Measurements from ENCODE around the gene CEP70.
A peak's percentile ranks its signal among the peaks of the same experiment; 100 is the strongest.

CEP70 gene

DNA sequence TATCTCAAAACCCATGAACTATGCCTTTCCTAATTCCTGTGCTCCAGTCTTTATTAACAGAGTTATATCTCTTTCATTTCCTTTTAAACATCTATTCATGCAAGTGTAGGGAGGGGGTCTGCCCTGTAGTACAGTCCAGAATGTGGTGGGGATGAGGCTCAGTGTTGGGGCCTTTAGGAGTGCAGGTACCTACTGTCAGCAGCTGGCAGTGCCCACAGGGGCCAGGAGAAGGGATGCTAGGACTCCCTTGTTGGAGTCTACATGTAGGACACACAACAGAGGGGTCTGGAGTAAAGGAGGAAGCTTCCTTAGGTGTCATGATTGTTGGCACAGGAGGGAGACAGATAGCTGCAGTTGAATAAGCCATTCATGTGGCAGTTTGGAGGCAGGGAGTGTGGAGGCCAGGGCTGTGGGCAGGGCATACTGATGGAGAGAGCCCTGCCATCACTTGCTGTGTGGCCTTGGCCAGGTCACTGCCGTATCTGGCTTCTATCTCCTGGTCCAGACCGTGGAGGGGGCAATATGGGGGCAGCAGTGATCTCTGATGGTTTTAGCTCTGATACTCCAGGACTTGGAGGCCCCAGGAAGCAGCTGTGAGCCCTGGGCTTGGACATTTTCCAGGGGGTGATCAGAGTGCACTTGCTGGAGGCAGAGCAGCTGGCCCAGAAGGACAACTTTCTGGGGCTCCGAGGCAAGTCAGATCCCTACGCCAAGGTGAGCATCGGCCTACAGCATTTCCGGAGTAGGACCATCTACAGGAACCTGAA, 130.2 kb downstream of the CEP70 start:
- TF ChIP-seq Cebpa-rat (IDR thresholded peaks at IDR 0.05), result no peak
- Histone ChIP-seq H3K4me1 (peaks cover 0 to 14% (median 5%) of the 10 kb centered on the region in 10 experiments; a peak in 6 of 20 replicates), H3K9me3 (replicated peaks in 1 of 11) (no peaks in the 10 kb centered on the region), H3K4me3 (no peak overlapping the region), H3K4me2 (peak overlapping the region in 3 of 11 experiments; percentile 5 to 28 (median 8); a peak in 3 of 22 replicates), H4K20me1 (peaks cover 0 to 4% (median 0%) of the 10 kb centered on the region in 11 experiments; a peak in 1 of 22 replicates), H3K9ac (no peak overlapping the region), H3K36me3 (no peaks in the 10 kb centered on the region), H3K27ac (no peak overlapping the region), H3K27me3 (no peaks in the 10 kb centered on the region)

DNA sequence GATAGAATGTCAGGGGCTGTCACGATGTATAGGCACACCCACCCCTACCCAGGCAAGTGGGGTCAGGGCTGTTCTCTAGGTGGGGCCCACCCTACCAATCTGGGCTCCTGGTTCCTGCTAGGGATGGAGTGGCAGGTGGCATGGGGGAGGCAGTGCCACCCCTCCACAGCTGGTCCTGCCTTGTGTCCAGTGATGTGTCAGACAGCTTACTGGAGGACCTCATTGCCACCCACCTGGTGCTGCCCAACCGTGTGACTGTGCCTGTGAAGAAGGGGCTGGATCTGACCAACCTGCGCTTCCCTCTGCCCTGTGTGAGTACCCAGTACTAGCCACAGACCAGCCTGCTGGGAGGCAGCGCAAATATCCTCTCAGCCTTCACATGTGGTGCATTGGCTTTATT, 132.2 kb downstream of the CEP70 start:
- H3K4me2 ChIP-seq, result no peak overlapping the region

DNA sequence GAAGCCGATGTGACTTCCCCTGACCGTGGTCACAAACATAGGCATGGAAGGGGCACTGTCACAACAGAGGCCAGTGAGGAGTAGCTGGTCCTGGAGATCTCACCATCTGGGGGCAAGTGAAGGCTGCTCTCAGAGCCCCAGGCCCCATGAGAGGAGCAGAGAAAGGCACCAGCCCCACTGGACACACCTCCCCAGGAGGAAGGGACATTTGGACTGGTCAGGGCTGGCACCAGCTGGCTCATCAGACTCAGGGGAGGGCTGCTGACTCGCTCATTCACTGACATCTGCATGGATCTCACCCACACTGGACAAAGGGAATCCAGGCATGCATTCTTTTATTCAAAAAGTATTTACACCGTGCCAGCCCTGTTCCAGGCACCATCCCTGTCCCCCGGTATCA, 132.8 kb downstream of the CEP70 start:
- Histone ChIP-seq H3K4me2 (peak overlapping the region in 2 of 11 experiments; percentile 11 to 34; a peak in 2 of 22 replicates), H3K27me3 (no peaks in the 10 kb centered on the region), H3K27ac (no peak overlapping the region), H3K9me3 (replicated peaks in 1 of 11) (no peaks in the 10 kb centered on the region), H3K36me3 (no peaks in the 10 kb centered on the region), H3K4me1 (peaks cover 0 to 14% (median 6%) of the 10 kb centered on the region in 10 experiments; a peak in 8 of 20 replicates), H3K9ac (no peak overlapping the region), H3K4me3 (no peak overlapping the region), H4K20me1 (peaks cover 0 to 4% (median 0%) of the 10 kb centered on the region in 11 experiments; a peak in 1 of 22 replicates)
- TF ChIP-seq Cebpa-rat (IDR thresholded peaks at IDR 0.05), result no peak

More for the DNA sequence above, 132.2 kb downstream of the CEP70 start:
- Histone ChIP-seq H3K4me1 (peaks cover 0 to 14% (median 5%) of the 10 kb centered on the region in 10 experiments; a peak in 6 of 20 replicates), H3K27ac (no peak overlapping the region), H3K9me3 (replicated peaks in 1 of 11) (no peaks in the 10 kb centered on the region), H3K4me3 (no peak overlapping the region), H3K27me3 (no peaks in the 10 kb centered on the region), H3K9ac (no peak overlapping the region), H3K36me3 (no peaks in the 10 kb centered on the region), H4K20me1 (peaks cover 0 to 4% (median 0%) of the 10 kb centered on the region in 11 experiments; a peak in 1 of 22 replicates)
- no peak for TF ChIP-seq Cebpa-rat (IDR thresholded peaks at IDR 0.05)

DNA sequence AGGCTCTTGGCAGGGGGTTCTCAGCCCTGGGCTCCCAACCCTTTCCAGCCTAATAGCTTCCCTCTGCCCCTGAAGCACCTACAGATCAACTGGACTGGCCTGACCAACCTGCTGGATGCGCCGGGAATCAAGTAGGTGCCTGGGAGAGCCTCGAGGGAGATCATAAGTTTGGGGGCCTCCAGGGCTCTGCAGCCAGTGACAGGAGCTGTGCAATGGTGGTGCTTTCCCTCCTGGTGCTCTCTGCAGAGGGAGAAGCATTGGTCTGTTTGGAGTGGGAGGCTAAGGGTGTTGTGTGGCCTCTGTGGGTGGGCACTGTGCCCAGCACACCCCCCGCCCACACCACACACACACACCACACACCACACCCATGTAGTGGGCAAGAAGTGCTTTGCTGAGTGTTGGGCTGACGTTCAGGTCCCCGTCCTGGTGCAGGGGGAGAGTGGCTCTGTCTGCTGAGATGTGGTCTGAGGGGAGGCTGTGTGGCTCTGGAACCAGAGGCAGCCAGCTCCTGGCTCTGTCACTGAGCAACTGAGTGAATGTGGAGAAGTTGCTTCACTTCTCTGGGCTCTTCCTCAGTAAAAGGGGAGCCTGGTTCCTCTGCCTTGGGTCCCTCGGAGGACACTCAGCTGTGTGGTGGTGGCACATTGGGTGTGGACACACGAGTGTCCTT, 133.4 kb downstream of the CEP70 start:
- Histone ChIP-seq H3K4me2 (peak overlapping the region in 2 of 11 experiments; percentile 11 to 34; a peak in 2 of 22 replicates), H3K27ac (no peak overlapping the region), H3K36me3 (no peaks in the 10 kb centered on the region), H3K9me3 (replicated peaks in 1 of 11) (no peaks in the 10 kb centered on the region), H3K4me3 (no peak overlapping the region), H3K4me1 (peaks cover 0 to 16% (median 10%) of the 10 kb centered on the region in 10 experiments; a peak in 8 of 20 replicates), H4K20me1 (peaks cover 0 to 4% (median 0%) of the 10 kb centered on the region in 11 experiments; a peak in 1 of 22 replicates), H3K27me3 (no peaks in the 10 kb centered on the region), H3K9ac (no peak overlapping the region)
- TF ChIP-seq Cebpa-rat (IDR thresholded peaks at IDR 0.05), result no peak

DNA sequence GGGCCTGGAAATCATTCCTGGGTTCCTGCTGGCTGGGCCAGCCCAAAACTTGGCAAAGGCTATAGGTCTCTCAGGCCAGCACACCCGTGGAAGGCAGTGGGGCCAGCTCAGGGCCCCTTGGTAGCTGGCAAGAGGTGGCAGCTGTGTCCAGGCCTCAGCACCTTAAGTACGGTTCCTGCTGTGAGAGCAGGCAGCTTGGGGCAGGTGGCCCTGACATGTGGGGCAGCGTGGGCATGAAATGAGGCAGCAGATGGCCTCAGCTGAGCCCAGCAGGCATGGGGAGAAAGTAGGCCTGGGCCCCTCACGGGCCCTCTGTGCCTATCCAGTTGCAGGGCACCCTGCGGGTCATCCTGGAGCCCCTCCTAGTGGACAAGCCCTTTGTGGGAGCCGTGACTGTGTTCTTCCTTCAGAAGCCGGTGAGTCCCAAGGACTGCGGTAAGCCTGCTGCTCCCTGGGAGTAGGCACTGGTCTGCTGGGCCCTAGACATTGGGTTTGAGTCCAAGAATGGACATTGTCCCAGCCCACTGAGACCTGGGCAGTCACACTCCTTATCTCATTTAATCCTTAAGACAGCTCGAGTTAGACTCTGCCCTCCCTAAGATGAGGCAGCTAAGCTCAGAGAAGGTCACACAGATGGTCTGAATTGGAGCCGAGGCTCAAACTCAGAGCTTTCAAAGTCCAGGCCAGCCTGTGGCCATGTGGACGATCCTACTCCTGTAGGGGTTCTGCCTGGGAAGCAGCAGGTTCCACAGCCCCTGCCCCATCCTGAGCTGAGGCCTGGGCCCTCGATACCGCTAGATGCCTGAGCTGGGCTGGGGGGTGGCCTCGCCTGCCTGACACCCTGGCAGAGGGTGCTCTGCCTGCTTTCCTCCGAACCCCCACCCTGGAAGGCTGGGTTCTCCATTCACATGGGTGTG, 134.2 kb downstream of the CEP70 start:
- no peaks in the 10 kb centered on the region for H3K9me3 ChIP-seq (replicated peaks in 1 of 11)
- no peak overlapping the region for H3K4me3 ChIP-seq
- H3K4me2 ChIP-seq, result peak overlapping the region in 1 of 11 experiments; percentile 11; a peak in 2 of 22 replicates
- H4K20me1 ChIP-seq, result peaks cover 0 to 4% (median 0%) of the 10 kb centered on the region in 11 experiments; a peak in 1 of 22 replicates
- H3K4me1 ChIP-seq, result peaks cover 0 to 16% (median 10%) of the 10 kb centered on the region in 10 experiments; a peak in 8 of 20 replicates
- H3K36me3 ChIP-seq, result no peaks in the 10 kb centered on the region
- no peak overlapping the region for H3K9ac ChIP-seq
- H3K27ac ChIP-seq, result no peak overlapping the region
- no peaks in the 10 kb centered on the region for H3K27me3 ChIP-seq
- no peak for TF ChIP-seq Cebpa-rat (IDR thresholded peaks at IDR 0.05)

DNA sequence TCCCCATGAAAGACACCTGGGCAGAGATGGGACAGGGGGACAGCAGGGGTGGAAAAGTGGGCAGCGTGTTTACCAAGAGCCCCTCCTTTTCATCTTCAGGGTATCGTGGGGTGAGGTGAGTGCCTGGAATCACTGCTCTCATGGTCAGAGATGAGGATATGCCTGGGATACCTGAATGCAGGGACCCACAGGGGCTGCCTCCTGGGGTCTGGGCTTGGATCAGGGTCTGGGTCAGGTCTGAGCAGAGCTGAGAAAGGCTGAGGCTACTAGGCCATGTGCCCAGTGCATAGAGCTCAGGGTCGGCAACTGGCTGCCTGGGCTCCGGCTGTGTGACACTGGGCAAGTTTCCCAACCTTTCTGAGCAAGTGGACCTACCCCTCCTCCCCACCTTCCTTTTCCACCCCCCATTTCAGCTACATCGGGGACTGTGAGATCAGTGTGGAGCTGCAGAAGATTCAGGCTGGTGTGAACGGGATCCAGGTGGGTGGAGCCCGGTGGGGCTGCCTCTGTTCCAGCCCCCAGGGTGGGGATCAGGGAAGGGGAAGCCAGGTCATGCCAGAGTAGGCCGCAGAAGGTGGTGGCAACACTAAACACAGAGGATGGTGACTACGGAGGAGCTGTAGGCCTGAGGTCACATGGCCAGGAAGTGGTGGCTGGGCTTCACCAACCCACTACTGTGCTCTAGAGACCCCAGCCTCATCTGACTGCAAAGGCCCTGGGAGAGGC, 135.1 kb downstream of the CEP70 start:
- no peak overlapping the region for H3K4me2 ChIP-seq
- peaks cover 0 to 16% (median 7%) of the 10 kb centered on the region in 10 experiments; a peak in 8 of 20 replicates for H3K4me1 ChIP-seq
- H3K27ac ChIP-seq, result no peak overlapping the region
- no peaks in the 10 kb centered on the region for H3K9me3 ChIP-seq (replicated peaks in 1 of 11)
- TF ChIP-seq Cebpa-rat (IDR thresholded peaks at IDR 0.05), result no peak
- no peak overlapping the region for H3K9ac ChIP-seq
- H3K36me3 ChIP-seq, result no peaks in the 10 kb centered on the region
- no peak overlapping the region for H3K4me3 ChIP-seq
- H3K27me3 ChIP-seq, result no peaks in the 10 kb centered on the region
- H4K20me1 ChIP-seq, result peaks cover 0 to 4% (median 0%) of the 10 kb centered on the region in 11 experiments; a peak in 1 of 22 replicates

DNA sequence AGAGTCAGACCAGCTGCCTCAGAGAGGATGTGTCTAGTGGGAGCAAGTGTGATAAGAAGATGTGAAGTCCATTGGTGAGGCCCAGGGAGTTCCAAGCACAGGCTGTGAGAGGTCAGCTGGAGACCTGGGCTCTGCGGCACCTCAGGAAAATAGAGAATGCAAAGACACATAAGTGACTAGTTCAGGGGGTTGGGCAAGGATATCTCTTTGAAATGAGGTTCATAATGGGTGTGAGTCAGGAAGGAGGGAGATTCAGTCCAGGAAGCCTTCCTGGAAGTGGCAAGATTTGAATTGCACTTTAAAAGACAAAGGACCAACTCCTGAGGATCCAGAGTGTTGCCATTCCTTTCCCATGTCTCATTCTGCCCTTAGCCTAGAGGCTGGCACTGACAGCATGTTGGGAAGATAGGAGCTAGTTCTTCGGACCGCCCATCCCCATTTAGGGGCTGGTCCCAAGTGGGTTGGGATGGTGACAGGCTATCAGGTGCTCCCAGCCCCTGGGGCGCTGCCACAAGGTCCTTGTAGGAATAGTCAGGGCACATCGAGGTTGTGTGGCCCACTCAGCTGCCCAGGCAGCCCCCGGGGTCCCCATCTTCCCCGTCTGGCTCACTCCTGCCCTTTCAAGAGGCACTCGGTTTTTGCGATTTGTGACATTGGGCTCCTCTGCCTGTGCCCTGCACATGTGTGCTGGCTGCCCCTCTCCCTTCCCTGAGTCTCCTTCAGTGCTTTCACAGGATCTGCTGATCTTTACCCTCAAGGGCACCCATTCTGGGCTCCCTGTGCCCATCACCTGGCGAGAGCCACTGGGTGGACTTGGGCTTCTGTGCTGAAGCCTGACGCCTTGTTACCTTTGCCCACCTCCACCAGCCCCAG, 136.0 kb downstream of the CEP70 start:
- H3K36me3 ChIP-seq, result no peaks in the 10 kb centered on the region
- H3K27me3 ChIP-seq, result no peaks in the 10 kb centered on the region
- H3K4me3 ChIP-seq, result no peak overlapping the region
- TF ChIP-seq Cebpa-rat (IDR thresholded peaks at IDR 0.05), result no peak
- no peaks in the 10 kb centered on the region for H3K9me3 ChIP-seq (replicated peaks in 1 of 11)
- H3K4me1 ChIP-seq, result peaks cover 0 to 16% (median 6%) of the 10 kb centered on the region in 10 experiments; a peak in 7 of 20 replicates
- no peak overlapping the region for H3K27ac ChIP-seq
- H3K4me2 ChIP-seq, result no peak overlapping the region
- H3K9ac ChIP-seq, result no peak overlapping the region
- H4K20me1 ChIP-seq, result peaks cover 0 to 4% (median 0%) of the 10 kb centered on the region in 11 experiments; a peak in 1 of 22 replicates
